HFFc6 (cell line): ENCODE measurements around the gene ZNF777. TPM values are rescaled to one million over a fixed set of nuclear protein-coding genes. Genes with fewer than 3 reads are reported as not detected.

ENCODE experiments used
- DNase-seq: peaks from one replicate; pipeline ENCODE4 v3.0.0-alpha.2; 2018
- H3K27ac Mint-ChIP-seq: 2 replicates; pipeline ENCODE4 v1.8.0; 2020; ENCODE audit warnings: mild to moderate bottlenecking, mixed read lengths
- H3K27me3 Mint-ChIP-seq: 2 replicates; pipeline ENCODE4 v1.8.0; 2021; ENCODE audit warnings: mild to moderate bottlenecking, moderate library complexity, mixed read lengths; ENCODE audit not compliant: insufficient read depth
- H3K36me3 Mint-ChIP-seq: 2 replicates; pipeline ENCODE4 v1.8.0; 2021; ENCODE audit warnings: low read depth, mixed read lengths
- H3K4me1 Mint-ChIP-seq: 2 replicates; pipeline ENCODE4 v1.8.0; 2020; ENCODE audit warnings: low read depth, mixed read lengths
- H3K4me3 Mint-ChIP-seq: 2 replicates; pipeline ENCODE4 v1.8.0; 2020; ENCODE audit warnings: mild to moderate bottlenecking, moderate library complexity, mixed read lengths
- H3K9me3 Mint-ChIP-seq: 2 replicates; pipeline ENCODE4 v1.8.0; 2020; ENCODE audit warnings: mild to moderate bottlenecking, mixed read lengths
- CTCF ChIP-seq: fragments of 200-600 bp; sonication (generic); IDR thresholded peaks from 2 replicates; pipeline ENCODE4 v1.5.0; 2021; ENCODE audit warnings: antibody characterized with exemption, mild to moderate bottlenecking
- total RNA-seq, 6 experiments: library from RNA; stranded (reverse); fragmentation: NEBNext Ultra II Directional; extraction: Animal tissue kit (Norgen Biotek cat#: 25700); gene quantifications; 2 replicates in 1 of 6; 3 replicates in 5 of 6; pipeline ENCODE4 v1.2.3, GENCODE V29; 2021

The ZNF777 gene
- total RNA-seq, 6 experiments from 2014 or later: 13.6 to 16.7 (median 15.2) TPM

- no peak overlapping the region for H3K27ac Mint-ChIP-seq
- DNase-seq: no peak
- H3K27me3 Mint-ChIP-seq: peaks cover 2% of the 10 kb centered on the region; the same call in 1 of the 2 replicates
- peaks cover 15% of the 10 kb centered on the region; the same call in 1 of the 2 replicates for H3K4me1 Mint-ChIP-seq
- no peak overlapping the region for H3K4me3 Mint-ChIP-seq
- peaks cover 16% of the 10 kb centered on the region for H3K9me3 Mint-ChIP-seq
- peaks cover 73% of the 10 kb centered on the region for H3K36me3 Mint-ChIP-seq
- TF ChIP-seq CTCF: no peak
Observed at GRCh38 chr7:149475121-149476045, 14.5 kb upstream of the ZNF777 start.

GRCh38 chr7:149474309-149475120 is 13.7 kb upstream of the ZNF777 start:
- peaks cover 15% of the 10 kb centered on the region; the same call in 1 of the 2 replicates for H3K4me1 Mint-ChIP-seq
- H3K27me3 Mint-ChIP-seq: peaks cover 2% of the 10 kb centered on the region; the same call in 1 of the 2 replicates
- TF ChIP-seq CTCF: peak; percentile 33
- DNase-seq: no peak
- no peak overlapping the region for H3K4me3 Mint-ChIP-seq
- H3K36me3 Mint-ChIP-seq: peaks cover 70% of the 10 kb centered on the region
- peaks cover 16% of the 10 kb centered on the region for H3K9me3 Mint-ChIP-seq
- H3K27ac Mint-ChIP-seq: no peak overlapping the region

GRCh38 chr7:149473251-149473650 is 12.4 kb upstream of the ZNF777 start:
- H3K4me3 Mint-ChIP-seq: no peak overlapping the region
- H3K4me1 Mint-ChIP-seq: peaks cover 5% of the 10 kb centered on the region; the same call in 1 of the 2 replicates
- TF ChIP-seq CTCF: no peak
- DNase-seq: no peak
- peaks cover 2% of the 10 kb centered on the region; the same call in 1 of the 2 replicates for H3K27me3 Mint-ChIP-seq
- H3K36me3 Mint-ChIP-seq: peaks cover 58% of the 10 kb centered on the region
- H3K9me3 Mint-ChIP-seq: peaks cover 5% of the 10 kb centered on the region; the same call in 1 of the 2 replicates
- no peak overlapping the region for H3K27ac Mint-ChIP-seq

- Mint-ChIP-seq H3K4me1 (no peaks in the 10 kb centered on the region), H3K9me3 (peaks cover 4% of the 10 kb centered on the region; the same call in 1 of the 2 replicates), H3K4me3 (no peak overlapping the region), H3K36me3 (peaks cover 50% of the 10 kb centered on the region), H3K27me3 (no peaks in the 10 kb centered on the region; the same call in 1 of the 2 replicates), H3K27ac (no peak overlapping the region)
- no peak for DNase-seq
- TF ChIP-seq CTCF: no peak
Observed at GRCh38 chr7:149471289-149471953, 10.6 kb upstream of the ZNF777 start.

- TF ChIP-seq CTCF: no peak
- DNase-seq: no peak
- Mint-ChIP-seq H3K36me3 (peaks cover 49% of the 10 kb centered on the region), H3K4me3 (no peak overlapping the region), H3K27me3 (peaks cover under 1% of the 10 kb centered on the region; the same call in 1 of the 2 replicates), H3K9me3 (peaks cover 9% of the 10 kb centered on the region; the same call in 1 of the 2 replicates), H3K4me1 (no peaks in the 10 kb centered on the region), H3K27ac (no peak overlapping the region)
Observed at GRCh38 chr7:149469806-149470205, 8.9 kb upstream of the ZNF777 start.
